Stomach smooth muscle (tissue), 2 donors: ENCODE data around the gene OR2AP1.

Experiments
- H3K27ac ChIP-seq: one replicate; pipeline ENCODE4 v1.7.0; 2013; ENCODE audit warnings: mild to moderate bottlenecking, low read length, inconsistent platforms
- H3K27me3 ChIP-seq, 2 donors: one replicate each; pipeline ENCODE4 v1.7.0; 2013; ENCODE audit warnings: low read length in 2 of 2; ENCODE audit not compliant: insufficient read depth in 2 of 2, control insufficient read depth in 1 of 2
- H3K36me3 ChIP-seq, 2 donors: one replicate each; pipeline ENCODE4 v1.7.0; 2013; ENCODE audit warnings: low read length in 2 of 2; ENCODE audit not compliant: control insufficient read depth in 2 of 2, insufficient read depth in 2 of 2
- H3K4me1 ChIP-seq: one replicate; pipeline ENCODE4 v1.7.0; 2013; ENCODE audit warnings: low read length; ENCODE audit not compliant: control insufficient read depth, insufficient read depth
- H3K4me3 ChIP-seq, 2 donors: one replicate each; pipeline ENCODE4 v1.7.0; 2013; ENCODE audit warnings: low read length in 2 of 2
- H3K9ac ChIP-seq, 2 donors: one replicate each; pipeline ENCODE4 v1.7.0; 2013; ENCODE audit warnings: low read length in 2 of 2, mild to moderate bottlenecking in 1 of 2
- H3K9me3 ChIP-seq, 2 donors: one replicate each; pipeline ENCODE4 v1.7.0; 2013; ENCODE audit warnings: low read length in 2 of 2; ENCODE audit not compliant: control insufficient read depth in 2 of 2
- donor health status: healthy.
- donor health status: Pancreatic carcinoma.

OR2AP1 gene

DNA sequence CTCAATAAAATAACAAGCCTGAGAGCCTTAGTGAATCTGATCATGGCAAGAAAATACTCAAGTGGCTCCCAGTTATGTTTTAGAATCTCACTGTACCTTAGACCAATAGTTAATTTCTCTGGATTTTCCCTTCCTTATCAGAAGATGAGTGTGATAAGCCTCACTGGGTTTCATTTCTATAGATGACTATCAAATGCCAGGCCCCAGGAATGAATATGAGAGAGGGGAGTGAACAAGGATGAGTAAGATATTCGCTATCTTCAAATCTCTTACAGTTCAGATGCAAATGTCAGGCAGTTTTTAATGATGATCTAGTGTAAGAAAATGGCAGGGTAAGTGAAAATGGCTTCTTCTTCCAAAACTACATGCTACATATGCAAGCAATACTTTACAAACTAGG, 38.3 kb downstream of the OR2AP1 start:
- Histone ChIP-seq H3K4me1 (no peaks in the 10 kb centered on the region), H3K27ac (no peak overlapping the region), H3K9ac (no peak overlapping the region), H3K36me3 (no peaks in the 10 kb centered on the region), H3K4me3 (no peak overlapping the region), H3K9me3 (peaks cover 3 to 10% of the 10 kb centered on the region in 2 donors), H3K27me3 (no peaks in the 10 kb centered on the region)

DNA sequence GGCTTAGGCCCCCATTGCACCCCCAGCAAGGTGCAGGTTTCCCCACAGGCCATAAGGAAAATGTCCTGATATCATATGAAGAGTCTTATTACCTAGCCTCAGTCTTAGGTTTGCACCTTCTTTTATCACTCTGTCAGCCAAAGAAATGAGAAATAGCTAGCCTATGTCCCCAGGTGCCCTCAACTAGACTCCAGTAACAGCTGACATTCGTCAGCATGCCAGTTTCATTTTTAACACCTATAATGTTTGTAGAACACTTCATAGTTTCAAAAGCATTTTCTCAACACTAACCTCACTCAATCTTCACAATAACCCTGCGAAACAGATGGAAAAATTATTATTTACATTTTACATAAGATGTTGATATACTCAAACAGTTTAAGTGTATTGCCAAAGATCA, 40.4 kb downstream of the OR2AP1 start:
- no peak overlapping the region for H3K9ac ChIP-seq
- H3K27me3 ChIP-seq: no peaks in the 10 kb centered on the region
- H3K4me1 ChIP-seq: no peaks in the 10 kb centered on the region
- H3K36me3 ChIP-seq: no peaks in the 10 kb centered on the region
- H3K9me3 ChIP-seq: peaks cover 3 to 10% of the 10 kb centered on the region in 2 donors
- no peak overlapping the region for H3K27ac ChIP-seq
- no peak overlapping the region for H3K4me3 ChIP-seq

DNA sequence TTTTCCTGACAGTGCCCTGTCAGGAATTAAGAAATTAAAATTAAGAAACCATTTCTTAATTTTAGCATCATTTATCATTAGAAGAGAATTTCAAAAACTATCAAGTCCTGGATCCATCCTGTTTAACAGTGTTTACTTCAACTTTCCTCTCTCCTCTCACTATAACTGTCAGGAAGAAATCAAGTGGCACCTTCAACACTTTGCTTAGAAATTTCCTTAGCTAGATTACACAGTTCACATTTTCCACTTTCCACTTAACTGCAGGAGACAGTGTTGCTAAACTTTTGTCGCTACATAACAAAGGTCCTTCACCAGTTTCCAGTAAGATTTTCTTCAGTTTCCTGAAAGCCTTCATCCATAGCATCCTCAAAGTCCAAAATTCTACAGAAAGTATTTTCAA, 42.5 kb downstream of the OR2AP1 start:
- Histone ChIP-seq H3K4me1 (peaks cover under 1% of the 10 kb centered on the region), H3K27ac (no peak overlapping the region), H3K9me3 (peaks cover 3 to 10% of the 10 kb centered on the region in 2 donors), H3K9ac (no peak overlapping the region), H3K27me3 (no peaks in the 10 kb centered on the region), H3K36me3 (no peaks in the 10 kb centered on the region), H3K4me3 (no peak overlapping the region)

DNA sequence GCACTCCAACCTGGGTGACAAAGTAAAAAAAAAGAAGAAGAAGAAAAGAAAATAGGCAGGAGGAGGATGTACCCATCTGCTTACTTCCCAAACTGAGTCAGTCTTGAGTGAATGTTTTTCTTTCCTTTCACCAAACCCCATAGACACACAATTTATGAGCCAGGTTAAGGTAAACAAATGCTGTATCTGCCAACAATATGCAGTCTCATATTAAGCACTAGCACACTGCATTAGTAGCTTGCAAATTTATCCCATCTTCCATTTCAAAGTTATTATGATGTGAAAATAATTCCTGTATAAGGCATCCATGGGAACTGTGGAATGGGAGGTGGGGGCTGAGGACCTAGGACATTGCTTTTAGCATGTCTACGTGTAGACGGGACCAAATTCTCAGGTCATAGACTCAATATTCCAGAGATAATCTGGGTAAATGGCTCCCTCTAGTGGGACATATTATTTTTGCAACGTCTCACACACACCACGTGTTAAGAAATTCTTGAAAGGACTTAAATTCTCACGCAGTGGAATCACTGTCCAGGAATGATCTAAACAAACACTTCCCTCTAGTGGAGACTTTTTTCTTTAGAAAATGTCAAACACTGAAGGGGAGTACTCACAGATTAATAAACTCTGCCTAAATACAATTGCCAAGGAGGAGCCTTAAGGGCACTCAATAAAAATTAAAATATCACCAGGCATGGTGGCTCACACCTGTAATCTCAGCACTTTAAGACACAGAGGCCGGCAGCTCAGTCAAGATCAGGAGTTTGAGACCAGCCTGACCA, 47.3 kb downstream of the OR2AP1 start:
- no peak overlapping the region for H3K9ac ChIP-seq
- no peak overlapping the region for H3K4me3 ChIP-seq
- H3K27me3 ChIP-seq: no peaks in the 10 kb centered on the region
- H3K4me1 ChIP-seq: peaks cover 2% of the 10 kb centered on the region
- H3K27ac ChIP-seq: no peak overlapping the region
- no peaks in the 10 kb centered on the region for H3K36me3 ChIP-seq
- peaks cover 3 to 8% of the 10 kb centered on the region in 2 donors for H3K9me3 ChIP-seq

DNA sequence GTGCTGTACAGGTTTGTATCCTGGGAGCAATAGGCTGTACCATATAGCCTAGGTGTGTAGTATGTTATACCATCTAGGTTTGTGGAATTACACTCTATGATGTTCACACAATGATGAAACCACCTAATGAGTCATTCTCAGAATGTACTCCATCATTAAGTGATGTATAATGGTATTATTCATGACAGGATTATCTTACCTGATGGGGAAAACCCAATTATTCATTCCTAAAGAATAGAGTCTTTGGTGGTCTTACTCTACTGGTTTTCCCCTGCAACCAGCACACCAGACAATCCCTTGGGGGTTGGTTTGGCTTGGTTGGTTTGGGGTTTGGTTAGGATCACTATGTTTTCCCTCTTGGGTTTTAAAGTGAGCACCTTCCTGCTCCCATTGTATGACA, 51.8 kb downstream of the OR2AP1 start:
- Histone ChIP-seq H3K9me3 (no peaks in the 10 kb centered on the region), H3K4me1 (peaks cover 2% of the 10 kb centered on the region), H3K36me3 (no peaks in the 10 kb centered on the region), H3K27ac (no peak overlapping the region), H3K4me3 (no peak overlapping the region), H3K9ac (no peak overlapping the region), H3K27me3 (no peaks in the 10 kb centered on the region)
